Measurements from ENCODE around the gene KLHL3.

DNA sequence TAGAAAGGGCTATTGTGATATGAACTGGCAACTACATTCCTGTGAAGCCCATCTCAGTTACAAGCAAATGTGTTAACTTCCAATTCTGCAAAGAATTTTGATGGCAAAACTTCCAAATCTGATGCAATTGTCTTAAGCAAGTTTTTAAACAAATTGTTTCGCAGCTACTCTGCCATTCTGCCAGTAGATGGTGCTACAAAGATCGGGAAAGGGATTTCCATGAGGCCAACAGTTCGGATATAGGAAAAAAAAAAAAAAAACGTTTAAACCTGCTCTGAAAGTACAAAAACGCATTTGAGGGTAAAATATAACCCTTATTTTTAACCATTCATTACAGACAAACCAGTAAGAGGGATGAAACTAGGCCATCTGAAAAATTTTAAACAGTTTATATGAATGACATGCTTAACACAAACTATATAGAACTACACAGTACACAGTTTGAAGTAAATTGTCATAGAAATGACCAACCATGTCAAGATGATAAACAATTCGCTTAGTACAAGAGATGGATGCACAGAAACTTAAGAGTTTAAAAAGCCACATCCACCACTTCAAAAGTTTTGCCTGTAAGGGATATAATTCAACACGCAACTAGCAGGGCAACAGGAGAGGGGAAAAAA lies 16.1 kb upstream of the KLHL3 start:
- TF ChIP-seq CTCF (IDR thresholded peaks at IDR 0.05) (peak; percentile 56 to 74 (median 73)), POLR2A (IDR thresholded peaks at IDR 0.05) (no peak), EP300 (IDR thresholded peaks at IDR 0.05) (peak; percentile 37 to 49)
